GM21528 (cell line): ENCODE data around the gene FAM174C.
"Not testable (repeated sequence)": the region's sequence is repeated elsewhere in the genome, so short reads cannot be mapped to it uniquely, and the experiment has no call there.

Experiments used
- ATAC-seq: cut with Tn5 transposase; IDR thresholded peaks from one replicate; pipeline ENCODE4 v1.9.1; 2021; ENCODE audit warnings: mild to moderate bottlenecking, moderate library complexity; ENCODE audit not compliant: unreplicated experiment, low FRiP score

FAM174C gene

GRCh38 chr19:1237027-1237659, 38.2 kb upstream of the FAM174C start:
- ATAC-seq: no peak

- ATAC-seq: no peak
These were observed 37.5 kb upstream of the FAM174C start, which contains the start of gene CBARP for GRCh38 chr19:1237754-1238368. TSS of gene CBARP (minus strand) at chr19:1238005. CDS start at chr19:1236100, 1,905 bp downstream.

- ATAC-seq: no peak
These were observed 36.7 kb upstream of the FAM174C start for GRCh38 chr19:1238369-1239303.

DNA sequence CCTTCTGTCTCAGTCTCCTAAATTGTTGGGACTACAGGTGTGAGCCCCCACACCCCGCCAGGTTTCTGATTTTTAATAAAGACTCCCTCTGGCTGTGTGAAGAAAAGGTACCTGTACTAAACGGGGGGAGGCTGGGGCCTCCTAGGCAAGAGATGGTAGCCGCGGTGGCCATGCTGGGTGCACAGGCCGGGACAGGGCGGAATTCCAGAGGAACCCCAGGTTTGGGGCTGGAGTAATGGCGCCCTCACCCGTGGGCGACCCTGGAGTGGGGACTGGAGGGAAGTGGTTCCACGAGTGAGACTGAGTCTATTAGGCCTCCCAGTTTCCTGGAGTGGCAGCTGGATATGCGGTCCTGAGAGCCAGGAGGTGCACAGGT, 35.9 kb upstream of the FAM174C start:
- ATAC-seq: no peak

- peak; percentile 31 for ATAC-seq
These were observed 35.3 kb upstream of the FAM174C start for GRCh38 chr19:1239796-1240737.

- no peak for ATAC-seq
These were observed 34.4 kb upstream of the FAM174C start for GRCh38 chr19:1240925-1241324.

DNA sequence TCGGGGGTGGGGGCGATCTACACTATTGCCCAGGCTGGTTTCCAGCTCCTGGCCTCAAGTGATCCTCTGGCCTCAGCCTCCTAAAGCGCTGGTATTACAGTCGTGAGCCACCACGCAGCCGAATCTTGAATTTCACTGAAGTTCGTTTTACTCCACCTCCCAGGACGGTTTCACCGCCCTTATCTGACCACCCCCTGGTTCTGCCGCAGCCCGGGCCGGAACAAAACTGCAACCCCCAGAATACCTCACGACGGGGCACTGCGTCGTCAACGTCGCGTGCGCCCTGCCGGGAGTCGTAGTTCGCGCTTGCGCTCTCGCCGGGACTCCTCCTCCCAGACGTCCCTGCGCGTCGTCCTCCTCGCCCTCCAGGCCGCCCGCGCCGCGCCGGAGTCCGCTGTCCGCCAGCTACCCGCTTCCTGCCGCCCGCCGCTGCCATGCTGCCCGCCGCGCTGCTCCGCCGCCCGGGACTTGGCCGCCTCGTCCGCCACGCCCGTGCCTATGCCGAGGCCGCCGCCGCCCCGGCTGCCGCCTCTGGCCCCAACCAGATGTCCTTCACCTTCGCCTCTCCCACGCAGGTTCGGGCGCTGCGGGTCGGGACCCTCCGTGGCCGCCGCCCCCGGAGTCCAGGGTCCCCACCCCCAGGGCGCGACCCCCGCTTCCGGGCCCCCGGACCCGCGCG, 33.8 kb upstream of the FAM174C start, which contains the start of gene ATP5F1D:
Gene ATP5F1D, plus strand, starts transcription at position 335 of the 679 bp plus-strand sequence. Its CDS starts 100 bp downstream, at position 435.
- peak; percentile 29 for ATAC-seq

GRCh38 chr19:1243768-1244692, 31.3 kb upstream of the FAM174C start:
- no peak for ATAC-seq

DNA sequence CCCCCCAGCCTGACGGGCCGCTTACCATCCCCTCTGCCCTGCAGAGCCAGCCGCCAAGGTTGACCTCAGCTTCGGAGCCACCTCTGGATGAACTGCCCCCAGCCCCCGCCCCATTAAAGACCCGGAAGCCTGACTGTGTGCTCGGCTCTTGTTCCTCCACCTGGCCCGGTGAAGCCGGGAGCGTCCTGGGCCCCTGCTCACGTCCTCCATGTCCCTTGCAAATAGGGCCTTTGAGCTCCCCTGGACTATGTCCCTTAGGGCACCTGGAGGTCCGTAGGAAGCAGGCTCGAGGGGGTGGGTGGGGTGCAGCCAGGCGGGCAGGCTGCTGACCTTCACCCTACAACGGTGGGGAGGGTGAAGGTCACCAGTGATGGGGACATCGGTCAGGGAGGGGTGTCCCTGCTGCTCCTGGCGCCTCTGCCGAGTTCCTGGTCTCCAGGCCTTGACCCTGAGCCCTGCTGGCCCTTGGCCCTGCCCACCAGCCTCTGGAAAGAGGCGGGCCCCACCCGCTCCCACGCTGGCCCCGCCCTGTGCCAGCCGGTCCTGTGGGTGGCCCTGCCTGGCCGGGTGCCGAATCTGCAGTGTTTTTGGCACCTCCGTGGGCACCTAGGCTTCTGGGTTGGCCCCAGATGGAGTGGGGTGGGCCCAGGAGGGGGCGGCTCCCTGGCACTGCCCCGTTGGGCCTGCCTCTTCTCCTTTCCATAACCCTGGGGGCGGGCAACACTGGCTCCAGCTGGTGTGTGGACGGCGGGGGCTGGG, 30.5 kb upstream of the FAM174C start:
- no peak for ATAC-seq

- no peak for ATAC-seq
These were observed 29.7 kb upstream of the FAM174C start for GRCh38 chr19:1245494-1246264.

- not testable (repeated sequence) for ATAC-seq
These were observed 28.9 kb upstream of the FAM174C start for GRCh38 chr19:1246265-1247087.

- ATAC-seq: no peak
These were observed 27.6 kb upstream of the FAM174C start for GRCh38 chr19:1247748-1248138.

GRCh38 chr19:1248139-1248785, 27.1 kb upstream of the FAM174C start, which contains the start of gene MIDN:
TSS of gene MIDN (plus strand) at chr19:1248583. CDS start at chr19:1250297, 1,714 bp downstream.
- peak; percentile 7 for ATAC-seq

DNA sequence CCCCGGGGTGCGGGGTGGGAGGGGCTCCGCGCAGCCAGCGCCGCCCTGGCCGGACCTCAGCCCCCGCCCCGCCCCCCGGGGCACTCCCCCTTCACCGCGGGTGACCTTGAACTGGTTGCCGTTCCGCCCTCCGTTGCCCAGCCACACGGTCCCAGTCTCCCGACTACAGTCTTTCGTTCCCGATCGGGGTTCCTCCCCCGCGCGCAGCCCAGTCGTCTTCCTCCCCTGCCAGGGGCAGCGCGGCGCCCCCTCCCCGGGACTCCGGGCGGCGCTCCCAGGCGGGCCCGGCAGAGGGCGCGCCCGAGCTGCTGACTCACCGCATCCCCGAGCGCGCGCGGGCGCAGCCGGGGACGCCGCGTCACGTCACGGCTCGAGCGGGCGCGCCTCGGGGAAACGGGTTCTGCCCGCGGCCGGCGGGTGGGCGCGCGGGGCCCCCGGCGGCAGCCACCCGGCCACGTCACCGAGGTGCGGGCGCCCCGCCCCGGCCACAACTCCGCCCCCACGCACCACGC, 26.5 kb upstream of the FAM174C start:
- ATAC-seq: peak; percentile 24

DNA sequence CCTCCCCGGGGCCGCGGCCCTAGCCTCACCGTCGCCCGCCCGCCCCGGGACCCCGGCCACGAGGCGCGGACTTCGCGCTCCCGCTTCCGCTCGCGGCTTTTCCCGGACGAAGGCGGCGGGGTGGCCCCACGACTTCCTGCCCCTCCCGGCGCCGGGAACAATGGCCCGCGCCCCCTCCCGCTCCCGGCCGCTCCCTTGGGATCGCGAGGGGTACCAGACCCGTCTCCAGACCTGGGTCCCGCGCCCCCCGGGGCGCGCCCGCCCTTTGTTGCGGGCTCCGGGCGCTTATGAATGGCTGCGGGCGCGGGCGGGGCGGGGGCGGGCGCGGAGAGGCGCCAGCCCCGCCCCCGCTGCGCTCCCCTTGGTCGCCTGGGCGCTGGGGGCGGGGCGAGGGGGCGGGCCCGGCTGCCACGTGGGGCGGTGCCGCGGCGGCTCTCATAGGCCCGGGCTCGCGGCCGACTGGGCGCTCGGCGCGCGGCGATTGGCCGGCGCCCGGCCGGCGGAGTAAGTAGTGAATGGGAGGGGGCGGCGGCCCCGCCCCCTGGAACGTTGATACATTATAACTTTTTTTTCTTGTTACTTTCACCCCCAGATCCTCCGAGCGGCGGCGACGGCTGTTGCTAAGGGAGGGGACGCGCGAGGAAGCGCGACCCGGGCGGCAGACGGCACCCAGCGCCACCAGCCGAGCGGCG, 25.9 kb upstream of the FAM174C start:
- peak; percentile 43 for ATAC-seq
